HUES64 (cell line): Measurements from ENCODE around the gene RPL28.

Experiments used
- H3K27ac ChIP-seq: 2 replicates; pipeline ENCODE4 v1.7.0; 2013; ENCODE audit warnings: low read depth, low read length, inconsistent platforms
- H3K27me3 ChIP-seq: 2 replicates; pipeline ENCODE4 v1.6.1; 2013; ENCODE audit warnings: mild to moderate bottlenecking, low read length; ENCODE audit not compliant: insufficient read depth
- H3K36me3 ChIP-seq: 2 replicates; pipeline ENCODE4 v1.6.1; 2013; ENCODE audit warnings: mild to moderate bottlenecking, low read length; ENCODE audit not compliant: insufficient read depth
- H3K4me1 ChIP-seq: 2 replicates; pipeline ENCODE4 v1.6.1; 2013; ENCODE audit warnings: mild to moderate bottlenecking, low read length, moderate library complexity; ENCODE audit not compliant: insufficient read depth
- H3K4me3 ChIP-seq: 2 replicates; pipeline ENCODE4 v1.5.1; 2013; ENCODE audit warnings: mild to moderate bottlenecking, low read length, moderate library complexity
- H3K9ac ChIP-seq: 2 replicates; pipeline ENCODE4 v1.6.1; 2013; ENCODE audit warnings: mild to moderate bottlenecking, low read depth, low read length
- H3K9me3 ChIP-seq: 2 replicates; pipeline ENCODE4 v1.6.1; 2013; ENCODE audit warnings: low read depth, low read length; ENCODE audit not compliant: insufficient read depth
- WGBS: fragments of 150-250, 120-280 bp; methylation state at CpG from one replicate; pipeline ENCODE4 v1.1.7; 2013; ENCODE audit warnings: missing lambda C conversion rate; 5-methylcytosine and 5-hydroxymethylcytosine counted together

The RPL28 gene

DNA sequence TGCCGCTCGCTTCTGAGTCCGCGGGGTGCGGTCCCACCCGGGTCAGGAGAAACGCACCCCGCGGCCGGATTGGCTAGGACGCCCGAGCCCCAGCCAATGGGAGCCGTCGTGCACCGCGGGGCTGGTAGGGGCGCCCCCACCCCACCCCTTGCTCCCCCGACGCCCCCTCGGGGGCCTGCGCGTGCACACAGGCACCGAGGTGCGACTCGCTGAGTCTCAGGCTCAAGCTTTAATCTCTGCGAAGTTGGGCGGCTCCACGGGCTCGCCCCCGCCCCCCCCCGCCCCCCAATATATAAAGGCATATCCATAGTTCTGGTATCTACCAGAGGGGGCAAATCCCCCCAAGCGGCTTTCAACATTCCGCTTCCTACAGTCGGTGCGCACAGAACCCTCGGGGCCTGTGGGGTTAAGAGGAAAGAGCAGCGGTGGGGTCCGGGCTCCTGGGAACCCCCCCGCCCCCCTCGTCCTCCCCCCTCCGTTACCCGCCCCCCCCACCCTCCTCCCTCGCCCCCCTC, 31.0 kb upstream of the RPL28 start, which contains the start of gene COX6B2:
Gene COX6B2, minus strand, starts transcription at position 22 of the 515 bp plus-strand sequence. CDS start 198 bp downstream, outside the sequence.
- H3K4me1 ChIP-seq = 0 out of 2 replicates have a peak, but pooled peaks cover 11% of the 10 kb centered on the region
- no peak within 1 kb of the TSS for H3K27ac ChIP-seq
- no peaks in the 10 kb centered on the region for H3K9me3 ChIP-seq
- peak within 1 kb of the TSS; percentile 1; the same call in 1 of the 2 replicates for H3K9ac ChIP-seq
- H3K27me3 ChIP-seq = peaks cover 50% of the 10 kb centered on the region
- H3K36me3 ChIP-seq = no peaks in the 10 kb centered on the region
- WGBS = 3% methylated on average over 29 of the region's 43 CpGs
- H3K4me3 ChIP-seq = peak within 1 kb of the TSS; percentile 64

DNA sequence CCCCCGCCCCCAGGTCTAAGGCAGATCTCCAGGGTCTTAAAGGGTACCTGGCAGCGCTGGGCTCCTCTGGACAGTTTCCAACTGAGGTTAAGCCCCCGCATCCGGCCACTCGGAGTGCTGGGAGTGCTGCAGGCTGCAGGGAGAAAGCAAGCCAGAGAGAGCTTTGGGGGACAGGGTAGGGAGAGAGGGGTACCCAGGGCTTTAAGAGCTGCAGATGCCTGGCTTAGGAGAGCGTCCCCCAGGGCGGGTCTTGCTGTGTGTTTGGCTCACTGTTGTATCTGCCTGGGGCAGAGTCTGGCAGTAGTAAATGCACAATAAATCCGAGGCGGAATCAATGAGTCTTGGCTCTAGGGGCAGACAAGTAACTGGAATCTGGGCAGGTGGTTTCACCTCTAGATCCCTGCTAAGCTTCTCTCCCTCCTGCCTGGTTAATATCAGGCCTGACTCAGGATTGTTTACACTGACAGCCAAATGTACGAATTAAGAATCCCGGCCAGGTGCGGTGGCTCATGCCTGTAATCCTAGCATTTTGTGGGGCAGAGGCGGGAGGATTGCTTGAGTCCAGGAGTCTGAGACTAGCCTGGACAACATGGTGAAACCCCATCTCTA, 30.4 kb upstream of the RPL28 start:
- Histone ChIP-seq H3K27me3 (peaks cover 50% of the 10 kb centered on the region), H3K4me1 (0 out of 2 replicates have a peak, but pooled peaks cover 7% of the 10 kb centered on the region), H3K9ac (no peak overlapping the region), H3K36me3 (no peaks in the 10 kb centered on the region), H3K9me3 (no peaks in the 10 kb centered on the region), H3K27ac (no peak overlapping the region), H3K4me3 (no peak overlapping the region)
- 42% methylated on average over 12 of the region's 13 CpGs for whole genome bisulfite sequencing

DNA sequence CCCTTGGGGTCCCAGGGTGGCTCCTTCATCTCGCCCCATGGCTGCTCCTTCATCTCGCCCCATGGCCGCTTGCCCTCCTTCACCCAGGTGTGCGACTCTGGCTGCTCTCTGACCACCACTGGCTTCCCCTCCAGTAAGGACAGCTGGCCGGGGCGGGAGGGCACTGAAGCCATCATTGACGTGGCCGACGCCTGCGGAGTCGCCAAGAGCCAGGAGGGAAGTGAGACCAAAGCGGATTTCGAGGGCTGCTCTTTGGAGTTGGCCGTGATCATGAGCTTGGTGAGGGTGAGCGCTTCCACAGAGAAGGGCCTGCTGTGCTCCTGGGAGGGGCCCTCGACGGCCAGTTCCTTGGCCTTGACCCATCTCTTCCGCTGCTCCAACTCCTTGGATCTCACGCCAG, 27.2 kb upstream of the RPL28 start:
- Histone ChIP-seq H3K27ac (no peak overlapping the region), H3K36me3 (no peaks in the 10 kb centered on the region), H3K4me3 (no peak overlapping the region), H3K9me3 (no peaks in the 10 kb centered on the region), H3K4me1 (no peaks in the 10 kb centered on the region), H3K9ac (no peak overlapping the region), H3K27me3 (peaks cover 28% of the 10 kb centered on the region)
- 92% methylated on average over 19 of the region's 19 CpGs for WGBS

DNA sequence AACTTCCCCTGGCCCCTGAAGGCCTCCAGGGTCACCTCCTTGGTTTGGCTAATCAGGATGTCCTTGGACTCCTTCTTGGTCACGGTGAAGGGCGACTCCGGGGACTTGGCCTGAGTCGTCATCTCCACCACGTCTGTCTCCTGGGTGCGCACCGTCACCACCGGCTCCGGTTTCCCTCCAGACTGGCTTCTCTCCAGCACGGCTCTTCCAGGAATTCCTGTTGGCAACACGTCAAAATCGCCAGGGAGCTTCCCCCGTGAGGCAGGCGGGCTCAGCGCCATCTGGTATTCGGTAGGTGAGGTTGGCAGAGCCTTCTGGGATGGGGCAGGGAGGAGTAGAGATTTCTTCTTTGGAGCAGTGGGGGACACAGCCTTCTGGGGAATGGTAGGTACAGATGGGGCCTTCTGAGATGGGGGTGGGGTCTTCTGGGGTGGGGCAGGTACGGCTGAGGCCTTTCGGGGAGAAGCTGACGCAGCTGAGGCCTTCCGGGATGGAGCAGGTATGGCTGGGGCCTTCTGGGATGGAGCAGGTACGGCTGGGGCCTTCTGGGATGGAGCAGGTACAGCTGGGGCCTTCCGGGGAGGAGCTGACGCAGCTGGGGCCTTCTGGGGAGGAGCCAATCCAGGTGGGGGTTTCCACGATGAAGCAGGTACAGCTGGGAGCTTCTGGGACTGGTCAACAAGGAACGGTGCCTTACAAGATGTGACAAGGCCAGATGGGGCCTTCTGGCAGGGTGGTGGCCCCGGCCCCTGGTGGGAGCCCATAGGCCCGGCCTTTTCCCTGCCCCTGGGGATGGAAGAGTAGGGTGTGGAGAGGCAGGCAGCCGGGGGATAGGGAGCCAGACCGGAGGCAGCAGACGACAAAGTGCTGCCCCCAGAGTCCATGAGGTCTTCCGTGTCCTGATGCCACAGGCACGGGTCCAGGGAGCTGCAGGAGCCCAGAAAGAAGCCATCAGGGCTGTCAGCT, 26.5 kb upstream of the RPL28 start:
- Histone ChIP-seq H3K4me3 (no peak overlapping the region), H3K27me3 (peaks cover 23% of the 10 kb centered on the region), H3K27ac (no peak overlapping the region), H3K9ac (no peak overlapping the region), H3K36me3 (no peaks in the 10 kb centered on the region), H3K9me3 (no peaks in the 10 kb centered on the region), H3K4me1 (no peaks in the 10 kb centered on the region)
- WGBS = 89% methylated on average over 31 of the region's 32 CpGs

DNA sequence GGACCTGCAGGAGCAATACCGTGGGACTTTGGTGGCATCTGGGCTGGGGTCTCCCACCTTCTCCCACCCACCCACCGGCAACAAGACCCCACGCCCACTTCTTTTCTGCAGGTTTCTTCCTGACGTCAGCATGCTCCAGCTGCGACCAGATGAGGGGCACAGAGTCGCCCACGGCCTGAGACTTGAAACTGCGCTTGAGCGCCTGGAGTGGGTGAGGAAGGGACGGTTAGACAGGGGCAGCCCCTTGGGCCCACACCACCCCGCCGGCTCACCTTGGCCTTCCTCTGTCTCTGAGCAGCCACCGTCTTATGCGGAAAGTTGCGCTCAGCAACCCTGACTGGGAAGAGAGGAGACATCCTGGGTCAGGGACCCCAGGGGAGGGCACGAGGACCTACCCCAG, 24.8 kb upstream of the RPL28 start:
- Histone ChIP-seq H3K4me1 (no peaks in the 10 kb centered on the region), H3K27me3 (peaks cover 11% of the 10 kb centered on the region), H3K4me3 (no peak overlapping the region), H3K9ac (no peak overlapping the region), H3K9me3 (no peaks in the 10 kb centered on the region), H3K27ac (no peak overlapping the region), H3K36me3 (no peaks in the 10 kb centered on the region)
- WGBS = 85% methylated on average over 16 of the region's 16 CpGs

DNA sequence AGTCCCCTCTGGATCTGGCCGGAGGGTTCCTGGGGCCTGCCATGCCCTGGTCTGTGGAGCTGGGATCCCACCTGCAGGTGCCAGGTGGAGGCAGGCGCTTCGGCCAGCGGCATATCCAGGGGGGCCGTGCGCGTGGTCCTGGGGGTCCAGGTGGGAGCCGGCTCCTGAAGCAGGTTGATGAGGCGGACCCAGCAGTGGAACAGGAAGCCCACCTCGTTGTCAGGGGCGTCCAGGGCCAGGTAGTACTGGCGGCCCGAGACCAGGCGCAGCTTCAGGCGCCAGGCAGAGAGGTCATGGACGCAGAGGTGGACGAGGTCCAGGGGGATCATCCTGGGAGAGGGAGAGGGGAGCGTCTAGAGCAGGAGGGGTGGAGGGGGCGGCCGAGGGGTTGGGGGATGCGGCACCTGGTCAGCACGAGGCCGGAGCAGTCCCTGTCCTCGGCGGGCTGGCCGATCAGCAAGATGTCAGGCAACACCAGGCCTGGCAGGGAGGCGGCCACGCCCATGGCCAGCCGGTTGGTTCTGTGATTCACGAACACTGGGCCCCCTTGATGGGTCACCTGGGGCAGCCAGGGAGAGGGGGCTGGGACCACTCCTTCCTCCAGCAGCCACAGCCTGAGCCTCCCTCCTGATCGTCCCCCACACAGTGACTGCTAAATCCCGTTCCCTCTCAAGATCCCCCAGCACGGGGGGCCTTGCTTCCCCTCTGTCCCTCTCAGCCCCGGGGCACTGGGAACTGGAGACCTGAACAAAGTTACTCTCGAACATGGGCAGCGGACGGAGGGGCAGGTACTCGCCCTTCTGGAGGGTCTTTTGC, 23.4 kb upstream of the RPL28 start:
- Histone ChIP-seq H3K9me3 (no peaks in the 10 kb centered on the region), H3K36me3 (no peaks in the 10 kb centered on the region), H3K4me3 (no peak overlapping the region), H3K4me1 (no peaks in the 10 kb centered on the region), H3K27ac (no peak overlapping the region), H3K9ac (no peak overlapping the region), H3K27me3 (peaks cover 2% of the 10 kb centered on the region; the same call in 1 of the 2 replicates)
- 73% methylated on average over 38 of the region's 38 CpGs for WGBS

DNA sequence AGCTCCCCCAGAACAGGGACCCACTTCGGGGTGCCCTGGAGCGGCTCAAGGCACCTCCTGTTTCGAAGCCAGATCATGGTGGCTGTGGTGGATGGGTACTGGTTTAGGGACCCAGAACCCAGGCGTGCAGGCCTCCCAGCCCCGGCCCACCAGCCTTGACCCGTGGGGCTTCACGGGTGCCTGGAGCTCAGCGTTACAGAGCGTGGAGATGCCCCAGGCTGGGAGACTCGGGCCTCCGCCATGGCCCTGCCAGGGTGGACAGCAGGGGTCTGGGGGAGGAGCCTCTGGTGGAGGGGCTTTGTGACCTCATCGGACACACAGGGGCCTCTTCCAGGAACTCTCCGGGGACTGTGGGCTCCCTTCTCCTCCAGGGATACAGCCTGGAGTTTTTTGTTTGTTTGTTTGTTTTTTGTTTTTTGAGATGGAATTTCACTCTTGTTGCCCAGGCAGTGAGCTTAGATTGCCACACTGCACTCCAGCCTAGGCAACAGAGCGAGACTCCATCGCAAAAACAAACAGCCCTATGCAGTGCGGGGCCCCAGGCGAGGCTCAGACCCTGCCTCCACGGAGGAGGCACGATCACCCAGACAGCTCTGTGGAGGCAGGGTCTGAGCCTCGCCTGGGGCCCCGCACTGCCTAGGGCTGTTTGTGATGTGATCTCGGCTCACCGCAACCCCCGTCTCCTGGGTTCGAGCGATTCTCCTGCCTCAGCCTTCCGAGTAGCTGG, 22.6 kb upstream of the RPL28 start, which contains the start of gene GARIN5B:
Gene GARIN5B, minus strand, starts transcription at position 271 of the 727 bp plus-strand sequence. Its CDS starts 194 bp downstream, at position 77.
- Histone ChIP-seq H3K9ac (no peak within 1 kb of the TSS), H3K4me3 (no peak within 1 kb of the TSS), H3K27me3 (peaks cover 4% of the 10 kb centered on the region), H3K9me3 (no peaks in the 10 kb centered on the region), H3K27ac (no peak within 1 kb of the TSS), H3K4me1 (no peaks in the 10 kb centered on the region), H3K36me3 (no peaks in the 10 kb centered on the region)
- WGBS = 67% methylated on average over 27 of the region's 27 CpGs

DNA sequence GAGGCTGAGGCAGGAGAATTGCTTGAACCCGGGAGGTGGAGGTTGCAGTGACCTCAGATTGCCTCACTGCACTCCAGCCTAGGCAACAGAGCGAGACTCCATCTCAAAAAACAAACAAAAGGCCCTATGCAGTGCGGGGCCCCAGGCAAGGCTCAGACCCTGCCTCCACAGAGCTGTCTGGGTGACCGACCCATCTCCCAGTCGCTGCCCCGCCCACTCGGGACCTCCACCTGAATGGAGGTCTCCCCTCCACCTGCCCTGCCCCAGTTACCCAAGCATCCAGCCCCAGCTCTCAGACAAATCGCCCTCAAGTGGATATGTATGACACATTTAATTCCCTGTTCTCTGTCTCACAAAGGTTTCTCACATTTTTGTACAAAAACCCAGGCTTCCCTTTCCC, 20.5 kb upstream of the RPL28 start:
- H3K9me3 ChIP-seq = no peaks in the 10 kb centered on the region
- H3K9ac ChIP-seq = no peak overlapping the region
- H3K4me3 ChIP-seq = no peak overlapping the region
- H3K27ac ChIP-seq = no peak overlapping the region
- 79% methylated on average over 8 of the region's 8 CpGs for WGBS
- H3K36me3 ChIP-seq = no peaks in the 10 kb centered on the region
- peaks cover 16% of the 10 kb centered on the region for H3K27me3 ChIP-seq
- peaks cover 5% of the 10 kb centered on the region; the same call in 1 of the 2 replicates for H3K4me1 ChIP-seq

DNA sequence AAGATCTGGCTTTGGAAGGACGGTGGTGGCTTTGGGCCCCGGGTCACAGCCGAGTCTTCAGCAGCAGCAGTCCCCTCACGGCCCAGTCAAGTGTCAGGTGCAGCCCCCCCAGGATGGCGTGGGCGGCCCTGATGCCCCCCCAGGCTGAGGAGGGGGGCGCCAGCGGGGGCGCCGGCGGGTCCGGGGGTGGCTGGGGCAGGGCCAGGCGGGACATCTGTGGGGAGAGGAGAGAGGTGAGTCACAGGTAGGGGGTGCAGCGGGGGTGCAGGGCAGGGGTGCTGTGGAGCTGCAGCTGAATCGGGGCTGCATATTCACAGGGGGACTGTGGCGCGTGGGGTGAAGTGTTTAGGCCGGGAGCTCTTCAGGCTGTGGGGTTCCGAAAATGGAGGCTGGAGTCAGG, 19.8 kb upstream of the RPL28 start:
- H3K9me3 ChIP-seq = no peaks in the 10 kb centered on the region
- no peak overlapping the region for H3K4me3 ChIP-seq
- peaks cover 22% of the 10 kb centered on the region for H3K27me3 ChIP-seq
- peaks cover 5% of the 10 kb centered on the region; the same call in 1 of the 2 replicates for H3K4me1 ChIP-seq
- WGBS = 86% methylated on average over 19 of the region's 19 CpGs
- H3K36me3 ChIP-seq = no peaks in the 10 kb centered on the region
- H3K9ac ChIP-seq = no peak overlapping the region
- no peak overlapping the region for H3K27ac ChIP-seq

DNA sequence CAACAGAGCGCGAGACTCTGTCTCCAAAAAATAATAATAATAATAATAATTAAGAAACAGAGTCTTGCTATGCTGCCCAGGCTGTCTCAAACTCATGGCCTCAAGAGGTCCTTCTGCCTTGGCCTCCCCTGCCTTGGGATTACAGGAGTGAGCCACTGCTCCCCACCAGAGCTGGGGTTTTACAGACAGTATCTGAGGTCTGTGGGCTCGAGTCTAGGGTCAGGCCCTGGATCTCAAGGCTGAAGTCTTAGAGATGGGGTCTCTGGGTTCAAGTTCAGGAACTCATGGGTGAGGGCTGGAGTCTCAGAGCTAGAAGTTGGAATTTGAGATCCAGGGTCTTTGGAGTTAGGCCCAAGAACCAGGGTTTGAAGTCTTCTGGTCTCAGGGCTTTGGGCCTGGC, 18.9 kb upstream of the RPL28 start:
- no peaks in the 10 kb centered on the region for H3K9me3 ChIP-seq
- H3K9ac ChIP-seq = no peak overlapping the region
- H3K4me1 ChIP-seq = peaks cover 5% of the 10 kb centered on the region; the same call in 1 of the 2 replicates
- H3K36me3 ChIP-seq = no peaks in the 10 kb centered on the region
- no peak overlapping the region for H3K4me3 ChIP-seq
- peaks cover 30% of the 10 kb centered on the region for H3K27me3 ChIP-seq
- 89% methylated on average over 1 of the region's 3 CpGs for WGBS
- H3K27ac ChIP-seq = no peak overlapping the region
